Activated CD4-positive, alpha-beta T cell treated with anti-CD3 and anti-CD28 coated beads, Interleukin-2, amount 50 U/mL, for 16 hours (primary cell): ENCODE results near the gene MCF2L.
"Not testable (repeated sequence)": the region's sequence is repeated elsewhere in the genome, so short reads cannot be mapped to it uniquely, and the experiment has no call there.

Experiments
- DNase-seq: peaks from one replicate; pipeline ENCODE4 v3.0.0-alpha.2; 2020

MCF2L gene

GRCh38 chr13:113105032-113105920 lies 136.3 kb downstream of the MCF2L start, which contains the start of gene F7:
TSS of gene F7 (plus strand) at chr13:113105791. CDS start at chr13:113105842, 51 bp downstream.
- DNase-seq: no peak

- no peak for DNase-seq
Measured at GRCh38 chr13:113105921-113106452, 137.0 kb downstream of the MCF2L start.

- DNase-seq: no peak
Measured at GRCh38 chr13:113106711-113107351, 137.8 kb downstream of the MCF2L start.

GRCh38 chr13:113108521-113108920 lies 139.5 kb downstream of the MCF2L start:
- DNase-seq: not testable (repeated sequence)

- DNase-seq: no peak
Measured at GRCh38 chr13:113109151-113110047, 140.4 kb downstream of the MCF2L start.

- DNase-seq: no peak
Measured at GRCh38 chr13:113110048-113110851, 141.2 kb downstream of the MCF2L start.

- DNase-seq: no peak
Measured at GRCh38 chr13:113110852-113111315, 141.9 kb downstream of the MCF2L start.

- DNase-seq: not testable (repeated sequence)
Measured at GRCh38 chr13:113111821-113112220, 142.8 kb downstream of the MCF2L start.

- DNase-seq: not testable (repeated sequence)
Measured at GRCh38 chr13:113112475-113112874, 143.5 kb downstream of the MCF2L start.

GRCh38 chr13:113112893-113113845 lies 144.2 kb downstream of the MCF2L start:
- no peak for DNase-seq

GRCh38 chr13:113113846-113114271 lies 144.8 kb downstream of the MCF2L start:
- no peak for DNase-seq

- DNase-seq: no peak
Measured at GRCh38 chr13:113114511-113115362, 145.7 kb downstream of the MCF2L start.

GRCh38 chr13:113115363-113116205 lies 146.6 kb downstream of the MCF2L start:
- DNase-seq: no peak

GRCh38 chr13:113116206-113116800 lies 147.3 kb downstream of the MCF2L start:
- no peak for DNase-seq

- DNase-seq: no peak
Measured at GRCh38 chr13:113116871-113117271, 147.9 kb downstream of the MCF2L start.

GRCh38 chr13:113117335-113117872 lies 148.4 kb downstream of the MCF2L start:
- no peak for DNase-seq

GRCh38 chr13:113117911-113118260 lies 148.9 kb downstream of the MCF2L start:
- DNase-seq: no peak
